ENCODE data around the gene CCL24.
"Not testable (repeated sequence)": the region's sequence is repeated elsewhere in the genome, so short reads cannot be mapped to it uniquely, and the experiment has no call there.

The CCL24 gene

GRCh38 chr7:75813781-75814236, at the start of gene CCL24:
Gene CCL24, minus strand, starts transcription at chr7:75813806. Its CDS starts 91 bp downstream, at chr7:75813715.
- peak; percentile 16 for DNase-seq

- DNase-seq: no peak
Observed at GRCh38 chr7:75861636-75862035, 48.0 kb upstream of the CCL24 start.

DNA sequence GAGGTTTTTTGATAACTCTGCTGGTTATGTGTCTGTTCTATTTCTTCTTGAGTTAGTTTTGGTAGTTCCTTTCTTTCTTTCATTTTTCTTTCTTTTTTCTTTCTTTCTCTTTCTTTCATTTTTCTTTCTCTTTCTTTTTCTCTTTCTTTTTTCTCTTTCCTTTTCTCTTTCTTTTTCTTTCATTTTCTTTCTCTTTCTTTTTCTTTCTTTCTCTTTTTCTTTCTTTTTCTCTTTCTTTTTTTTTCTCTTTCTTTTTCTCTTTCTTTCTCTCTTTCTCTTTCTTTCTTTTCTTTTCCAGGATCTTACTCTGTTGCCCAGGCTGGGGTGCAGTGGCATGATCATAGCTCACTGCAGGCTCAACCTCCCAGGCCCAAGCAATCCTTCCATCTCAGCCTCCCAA, 44.8 kb upstream of the CCL24 start:
- DNase-seq: no peak

- DNase-seq: peak; percentile 40
Observed at GRCh38 chr7:75856536-75856935, 42.9 kb upstream of the CCL24 start.

DNA sequence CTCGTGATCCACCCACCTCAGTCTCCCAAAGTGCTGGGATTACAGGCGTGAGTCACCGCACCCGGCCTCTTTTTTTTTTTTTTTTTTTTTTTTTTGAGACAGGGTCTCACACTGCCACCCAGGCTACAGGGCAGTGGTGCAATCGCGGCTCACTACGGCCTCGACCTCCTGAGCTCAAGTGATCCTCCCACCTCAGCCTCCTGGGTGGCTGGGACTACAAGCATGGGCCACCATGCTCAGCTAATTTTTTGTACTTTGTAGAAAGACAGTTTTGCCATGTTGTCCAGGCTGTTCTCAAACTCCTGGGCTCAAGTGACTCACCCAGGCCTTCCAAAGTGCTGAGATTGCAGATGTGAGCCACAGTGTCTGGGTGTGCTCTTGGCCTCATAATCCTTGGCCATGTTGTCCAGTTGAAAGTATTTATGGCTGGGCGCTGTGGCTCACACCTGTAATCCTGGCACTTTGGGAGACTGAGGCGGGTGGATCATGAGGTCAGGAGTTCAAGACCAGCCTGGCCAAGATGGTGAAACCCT, 41.3 kb upstream of the CCL24 start:
- not testable (repeated sequence) for DNase-seq

DNA sequence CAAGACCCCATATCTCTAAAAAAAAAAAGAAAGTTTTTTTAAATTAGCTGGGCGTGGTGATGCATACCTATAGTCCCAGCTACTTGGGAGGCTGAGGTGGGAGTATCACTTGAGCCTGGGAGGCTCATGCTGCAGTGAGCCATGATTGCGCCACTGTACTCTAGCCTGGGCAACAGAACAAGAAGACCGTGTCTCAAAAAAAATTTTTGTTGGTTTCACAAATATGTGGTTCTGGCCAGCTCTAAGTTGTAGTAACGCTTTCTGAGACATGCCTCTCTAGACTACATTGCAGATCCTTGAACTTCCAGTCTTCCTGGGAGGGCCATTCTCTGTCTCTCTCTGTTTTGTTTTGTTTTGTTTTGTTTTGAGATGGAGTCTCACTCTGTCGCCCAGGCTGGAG, 40.6 kb upstream of the CCL24 start:
- DNase-seq: no peak

- DNase-seq: peak; percentile 96
Observed at GRCh38 chr7:75850235-75850634, 36.6 kb upstream of the CCL24 start.

DNA sequence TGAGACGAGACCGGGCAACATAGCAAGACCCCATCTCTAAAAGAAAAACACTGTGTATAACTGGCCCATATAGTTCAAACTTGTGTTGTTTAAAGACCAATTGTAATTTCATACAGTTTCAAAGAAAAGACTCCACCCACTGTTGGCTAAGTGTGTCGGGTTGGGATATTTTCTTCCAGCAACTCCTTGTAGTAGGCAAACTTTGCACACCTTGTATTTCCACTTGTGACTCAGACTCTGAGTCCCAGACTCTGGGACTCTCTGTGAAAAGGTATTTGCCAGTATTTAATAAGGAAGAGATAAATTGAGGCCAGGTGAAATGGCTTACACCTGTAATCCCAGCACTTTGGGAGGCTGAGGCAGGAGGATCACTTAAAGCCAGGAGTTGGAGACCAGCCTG, 36.0 kb upstream of the CCL24 start:
- no peak for DNase-seq

DNA sequence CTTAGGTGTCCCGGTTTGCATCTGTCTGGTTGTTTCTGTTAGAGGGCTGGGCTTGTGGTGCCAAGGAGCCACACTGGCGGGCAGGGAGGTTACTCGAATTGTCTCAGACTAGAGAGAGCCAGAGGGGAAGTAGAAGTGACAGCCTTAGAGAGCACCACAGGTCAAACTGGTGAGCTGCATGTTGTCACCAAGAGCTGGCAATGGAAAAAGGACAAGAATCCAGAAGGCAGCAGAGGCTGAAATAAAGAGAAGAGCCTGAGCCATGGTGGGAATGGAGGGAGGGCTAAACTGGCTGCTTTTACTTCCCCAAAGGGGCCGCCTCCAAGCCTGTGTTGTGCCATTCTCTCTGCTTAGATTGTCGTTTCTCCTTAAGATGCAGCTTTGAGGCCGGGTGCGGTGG, 34.1 kb upstream of the CCL24 start:
- DNase-seq: no peak

- not testable (repeated sequence) for DNase-seq
Observed at GRCh38 chr7:75845132-75845531, 31.5 kb upstream of the CCL24 start.

- no peak for DNase-seq
Observed at GRCh38 chr7:75844158-75844557, 30.6 kb upstream of the CCL24 start.

GRCh38 chr7:75843613-75844116, 30.1 kb upstream of the CCL24 start:
- DNase-seq: no peak

DNA sequence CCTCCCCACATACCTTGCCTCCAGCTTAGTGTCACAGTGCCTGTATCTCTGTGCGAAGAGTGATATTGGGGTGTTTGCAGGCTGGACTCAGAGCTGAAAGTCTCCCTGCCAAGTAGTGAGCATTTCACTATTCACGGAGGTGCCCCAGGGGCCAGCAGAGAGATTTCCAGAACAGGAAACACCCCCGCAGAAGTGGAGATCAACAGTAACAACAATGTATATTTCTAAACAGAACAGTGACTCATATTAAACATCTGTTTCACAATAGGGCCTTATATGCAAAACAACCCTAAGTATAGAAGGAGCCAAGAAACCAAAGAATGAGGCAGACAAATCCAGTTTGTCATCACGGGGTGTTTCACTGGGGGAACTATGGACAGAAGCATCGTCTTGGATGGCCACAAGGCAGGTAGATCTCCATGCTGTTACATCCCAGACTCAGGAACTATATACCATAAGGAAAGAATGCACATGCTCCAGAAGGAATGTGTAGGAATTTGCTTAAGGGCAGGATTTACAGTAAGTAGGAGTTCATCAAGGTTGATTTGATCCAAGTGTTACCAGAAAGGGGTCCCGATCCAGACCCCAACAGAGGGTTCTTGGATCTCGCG, 29.3 kb upstream of the CCL24 start:
- no peak for DNase-seq

DNA sequence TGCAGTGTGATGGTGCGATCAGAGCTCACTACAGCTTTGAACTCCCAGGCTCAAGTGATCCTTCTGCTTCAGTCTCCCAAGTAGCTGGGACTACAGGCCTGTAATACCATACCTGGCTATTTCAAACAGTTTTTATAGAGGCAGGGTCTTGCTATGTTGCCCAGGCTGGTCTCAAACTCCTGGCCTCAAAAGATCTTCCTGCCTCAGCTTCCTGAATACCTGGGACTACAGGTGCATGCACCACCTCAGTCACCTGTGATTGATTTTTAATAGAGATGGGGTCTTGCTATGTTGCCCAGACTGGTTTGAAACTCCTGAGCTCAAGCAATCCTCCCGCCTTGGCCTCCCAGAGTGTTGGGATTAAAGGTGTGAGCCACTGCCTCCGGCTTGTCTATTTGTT, 26.4 kb upstream of the CCL24 start:
- DNase-seq: no peak

- not testable (repeated sequence) for DNase-seq
Observed at GRCh38 chr7:75838281-75838930, 24.8 kb upstream of the CCL24 start.

DNA sequence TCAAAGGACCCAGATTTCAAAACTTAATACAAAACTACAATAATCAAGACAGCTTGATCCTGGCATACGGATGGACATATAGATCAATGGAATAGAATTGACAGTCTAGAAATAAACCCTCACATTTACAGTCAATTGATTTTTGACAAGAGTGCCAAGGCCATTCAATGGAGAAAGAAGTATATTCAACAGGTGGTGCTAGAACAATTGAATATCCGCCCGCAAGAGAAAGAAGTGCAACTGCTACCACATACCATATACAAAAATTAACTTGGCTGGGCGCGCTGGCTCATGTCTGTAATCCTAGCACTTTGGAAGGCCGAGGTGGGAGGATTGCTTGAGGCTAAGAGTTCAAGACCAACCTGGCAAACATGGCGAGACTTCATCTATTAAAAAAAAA, 23.2 kb upstream of the CCL24 start:
- DNase-seq: no peak

DNA sequence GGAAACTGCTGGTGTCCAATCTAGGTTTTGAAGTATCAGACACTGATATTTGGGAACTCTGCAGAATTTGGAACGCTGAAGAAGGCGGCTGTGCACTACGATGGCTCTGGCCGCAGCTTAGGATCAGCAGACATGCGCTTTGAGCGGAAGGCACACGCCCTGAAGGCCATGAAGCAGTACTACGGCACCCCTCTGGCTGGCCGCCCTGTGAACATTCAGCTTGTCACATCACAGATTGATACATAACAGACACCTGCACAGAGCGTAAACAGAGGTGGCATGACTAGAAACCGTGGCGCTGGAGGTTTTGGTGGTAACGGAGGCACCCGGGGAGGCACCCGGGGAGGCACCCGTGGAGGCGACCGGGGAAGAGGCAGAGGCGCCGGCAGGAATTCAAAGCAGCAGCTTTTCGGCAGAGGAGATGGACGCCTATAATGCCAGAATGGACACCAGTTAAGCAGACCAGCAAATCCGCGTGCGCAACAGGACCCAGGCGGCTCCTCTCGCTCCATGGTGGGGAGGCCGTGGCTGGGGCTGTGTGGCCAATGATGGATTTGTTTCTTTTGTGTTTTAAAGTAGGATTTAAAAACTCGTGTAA, 22.2 kb upstream of the CCL24 start:
- no peak for DNase-seq

- DNase-seq: not testable (repeated sequence)
Observed at GRCh38 chr7:75833662-75834061, 20.1 kb upstream of the CCL24 start.

- no peak for DNase-seq
Observed at GRCh38 chr7:75830978-75831377, 17.4 kb upstream of the CCL24 start.

DNA sequence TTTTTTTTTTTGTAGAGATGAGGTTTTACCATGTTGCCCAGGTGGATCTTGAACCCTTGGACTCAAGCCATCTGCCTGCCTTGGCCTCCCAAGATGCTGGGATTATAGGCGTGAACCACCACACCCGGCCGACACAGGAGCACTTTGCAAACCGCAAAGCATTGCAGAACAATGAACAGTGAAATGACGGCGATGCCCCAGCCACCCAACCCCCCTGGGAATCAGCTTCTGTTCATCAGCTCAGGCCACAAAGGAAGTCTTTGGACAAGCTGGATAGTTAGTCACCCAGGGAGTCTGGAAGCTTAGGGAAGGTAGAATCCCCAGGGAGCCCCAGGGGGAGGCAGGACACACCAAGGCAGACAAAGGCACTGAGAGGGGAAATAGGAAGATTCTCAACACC, 16.1 kb upstream of the CCL24 start:
- DNase-seq: not testable (repeated sequence)

- DNase-seq: no peak
Observed at GRCh38 chr7:75823198-75823910, 9.7 kb upstream of the CCL24 start.

DNA sequence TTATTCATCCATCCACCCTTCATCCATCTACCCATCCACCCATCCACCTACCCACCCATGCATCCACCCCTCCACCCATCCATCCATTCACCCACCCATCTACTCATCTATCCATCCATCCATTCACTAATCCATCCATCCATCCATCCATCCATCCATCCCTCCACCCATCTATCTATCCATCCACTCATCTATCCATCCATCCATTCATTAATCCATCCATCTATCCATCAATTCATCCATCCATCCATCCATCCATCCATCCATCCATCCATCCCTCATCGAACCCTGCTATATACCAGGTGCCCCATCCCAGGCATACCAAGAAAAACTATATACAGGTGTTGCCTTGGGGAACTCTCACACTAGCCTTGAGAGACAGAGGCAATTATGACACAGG, 7.1 kb upstream of the CCL24 start:
- DNase-seq: no peak

DNA sequence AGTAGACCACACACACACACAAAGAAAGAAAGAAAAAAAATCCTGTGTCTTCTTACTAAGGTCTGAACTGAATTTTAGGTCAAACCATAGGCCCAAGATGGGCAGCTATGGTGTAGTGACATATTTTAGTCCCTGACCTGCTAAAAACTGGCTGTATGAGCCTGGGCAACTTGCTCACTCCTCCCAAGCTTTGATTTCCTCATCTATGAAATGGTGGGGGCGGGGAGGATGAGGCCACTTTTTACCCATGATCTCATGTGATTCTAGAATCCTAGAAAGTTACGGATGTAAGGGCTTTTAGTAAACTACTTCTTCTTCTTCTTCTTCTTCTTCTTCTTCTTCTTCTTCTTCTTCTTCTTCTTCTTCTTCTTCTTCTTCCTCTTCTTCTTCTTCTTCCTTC, 6.1 kb upstream of the CCL24 start:
- DNase-seq: no peak

Measured in GF-D8 (cell line).